Natural killer cell treated with Interleukin-12 subunit alpha and Interleukin-12 subunit beta and Interleukin-15 and Interleukin-18, amount 100 ng/mL, for 72 hours (primary cell): ENCODE results near the gene REN. TPM values are rescaled to one million over a fixed set of nuclear protein-coding genes. Genes with fewer than 3 reads are reported as not detected.

Source experiments
- ATAC-seq, 2 donors: fragments of 150-1000 bp; cut with Tn5 transposase in 1 of 2; sonication (Bioruptor Pico), chemical (Tn5 transposase) in 1 of 2; 2 replicates each; pipeline ENCODE4 v1.10.0; 2021
- DNase-seq: peaks from one replicate; pipeline ENCODE4 v3.0.0; 2022; ENCODE audit warnings: low spot score
- H3K27ac Mint-ChIP-seq, 2 donors: 1 replicate in 1 of 2; 2 replicates in 1 of 2; pipeline ENCODE4 v1.8.0; 2022; ENCODE audit warnings: mixed read lengths in 2 of 2, mild to moderate bottlenecking in 1 of 2, moderate library complexity in 1 of 2
- H3K27me3 Mint-ChIP-seq, 2 donors: 1 replicate in 1 of 2; 2 replicates in 1 of 2; pipeline ENCODE4 v1.8.0; 2022; ENCODE audit warnings: mixed read lengths in 2 of 2
- H3K36me3 Mint-ChIP-seq: one replicate; pipeline ENCODE4 v1.8.0; 2022; ENCODE audit warnings: mixed read lengths
- H3K4me1 Mint-ChIP-seq, 2 donors: 1 replicate in 1 of 2; 2 replicates in 1 of 2; pipeline ENCODE4 v1.8.0; 2022; ENCODE audit warnings: low read depth in 2 of 2, mixed read lengths in 2 of 2, mild to moderate bottlenecking in 1 of 2
- H3K4me3 Mint-ChIP-seq: one replicate; pipeline ENCODE4 v1.8.0; 2022; ENCODE audit warnings: mixed read lengths
- H3K9me3 Mint-ChIP-seq: 2 replicates; pipeline ENCODE4 v1.8.0; 2022; ENCODE audit warnings: mixed read lengths
- total RNA-seq, 2 donors: library from RNA; stranded (reverse); gene quantifications; one replicate each; pipeline ENCODE4 v1.2.3, GENCODE V29; 2022

REN gene
- total RNA-seq, 2 donors from 2014 or later, result not detected

DNA sequence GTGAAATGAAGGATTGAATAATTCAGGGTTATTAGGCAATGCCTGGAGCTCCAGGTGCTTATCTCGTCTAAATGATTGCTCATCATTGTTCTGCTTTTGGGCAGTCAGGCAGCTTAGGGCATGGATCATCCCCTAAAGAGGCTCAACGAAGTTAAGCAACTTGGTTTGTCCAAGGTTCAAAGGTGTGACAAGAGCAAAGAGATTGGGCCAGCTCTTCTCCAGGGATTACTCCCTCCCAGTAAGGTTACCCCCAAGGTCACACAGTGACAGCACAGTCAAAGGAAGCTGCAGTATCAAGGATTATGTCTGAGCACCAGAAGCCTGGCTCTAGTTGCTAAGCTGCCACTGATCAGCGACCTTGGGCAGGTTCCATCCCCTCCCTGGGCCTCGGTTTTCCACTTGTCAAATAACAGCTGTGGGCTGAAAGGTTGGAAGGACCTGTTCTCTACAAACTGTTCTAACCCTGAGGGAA, 21.1 kb downstream of the REN start:
- Mint-ChIP-seq H3K9me3 (no peaks in the 10 kb centered on the region), H3K27me3 (peaks cover 5 to 7% of the 10 kb centered on the region in 2 donors), H3K36me3 (no peaks in the 10 kb centered on the region), H3K4me1 (no peaks in the 10 kb centered on the region), H3K27ac (no peak overlapping the region), H3K4me3 (no peak overlapping the region)
- no peak for DNase-seq
- no peak for ATAC-seq

DNA sequence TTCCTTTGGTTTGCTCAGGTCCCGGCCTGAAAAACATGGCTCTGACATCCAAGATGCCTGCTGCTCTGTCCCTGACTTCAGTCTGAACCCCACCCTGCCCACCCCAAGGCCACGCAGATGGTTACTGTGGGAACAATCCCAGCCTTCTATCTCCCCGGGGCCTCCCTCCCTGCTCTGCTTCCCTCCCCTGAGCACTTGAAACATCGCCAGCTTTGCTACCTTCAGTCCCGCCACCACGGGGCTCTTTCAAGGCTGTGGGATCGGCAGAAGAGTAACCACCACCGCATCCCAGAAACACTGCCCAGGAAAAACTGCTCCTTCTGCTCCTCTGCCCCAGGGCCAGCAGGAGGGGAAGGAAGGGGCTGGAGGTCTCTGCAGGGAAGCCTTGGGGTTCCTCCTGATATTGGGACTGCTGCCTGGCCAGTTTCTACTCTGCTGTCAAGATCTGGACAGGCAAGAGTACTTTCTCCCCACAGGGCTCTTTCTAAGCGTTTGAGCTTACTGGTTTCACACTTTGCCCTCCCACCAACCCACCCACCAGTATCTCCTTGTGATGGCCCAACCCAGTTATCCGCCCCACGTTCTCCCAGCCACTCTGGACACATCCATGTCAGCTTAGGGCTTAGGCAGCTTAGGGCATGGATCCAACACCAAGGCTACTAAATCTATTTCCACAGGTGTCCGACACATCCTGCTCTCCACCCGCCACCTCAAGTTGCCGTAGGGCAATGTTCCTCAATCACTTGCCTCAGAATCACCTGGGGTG, 22.7 kb downstream of the REN start:
- H3K36me3 Mint-ChIP-seq, result no peaks in the 10 kb centered on the region
- no peaks in the 10 kb centered on the region for H3K4me1 Mint-ChIP-seq
- no peaks in the 10 kb centered on the region for H3K9me3 Mint-ChIP-seq
- H3K27ac Mint-ChIP-seq, result no peak overlapping the region
- ATAC-seq (no peak), DNase-seq (no peak)
- no peak overlapping the region for H3K4me3 Mint-ChIP-seq
- peaks cover 5 to 7% of the 10 kb centered on the region in 2 donors for H3K27me3 Mint-ChIP-seq

DNA sequence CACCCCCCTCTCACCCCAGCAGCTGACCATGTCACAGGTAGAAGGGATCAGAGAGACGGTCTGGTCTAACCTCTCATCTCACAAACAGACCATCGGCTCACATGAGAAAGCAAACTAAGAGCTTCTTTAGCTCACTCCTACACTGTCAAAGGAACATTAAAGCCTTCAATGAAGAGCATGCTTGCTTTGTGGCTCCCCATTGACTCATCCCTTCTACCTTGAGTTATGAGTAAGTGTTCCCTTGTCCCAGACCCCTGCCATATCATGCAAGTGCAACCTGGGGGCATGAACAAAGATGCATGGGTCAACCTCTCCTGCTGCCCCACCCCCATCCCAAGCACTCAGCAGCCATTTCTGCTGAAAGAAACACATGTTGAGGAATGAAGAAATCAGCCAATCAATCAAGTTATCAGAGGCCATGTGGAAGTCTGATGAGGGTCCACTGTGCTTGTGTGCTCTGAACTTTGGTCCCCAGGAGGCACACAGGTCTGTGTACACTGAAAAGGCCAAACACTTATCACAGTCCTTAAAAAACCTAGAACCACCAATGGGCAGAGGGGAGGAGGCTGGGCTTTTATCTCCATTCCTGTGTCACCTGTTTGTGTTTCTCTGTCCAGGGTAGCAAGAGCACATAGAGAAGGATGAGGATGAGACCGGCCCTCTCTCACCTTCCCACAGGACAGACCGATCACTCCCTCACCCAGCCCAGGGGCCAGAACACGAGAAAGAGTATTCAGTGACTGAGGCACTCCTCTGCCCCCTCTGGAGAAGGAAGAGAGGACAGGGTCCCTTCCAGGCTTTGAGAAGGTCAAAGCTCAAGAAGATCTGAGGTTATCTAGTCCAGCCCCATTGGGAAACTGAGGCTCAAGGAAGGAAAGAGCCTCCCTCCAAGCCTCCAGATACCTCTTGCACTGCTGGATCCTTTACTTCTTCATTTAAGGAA, 23.8 kb downstream of the REN start:
- Mint-ChIP-seq H3K27me3 (peaks cover 5 to 7% of the 10 kb centered on the region in 2 donors), H3K9me3 (no peaks in the 10 kb centered on the region), H3K27ac (no peak overlapping the region), H3K4me3 (no peak overlapping the region), H3K36me3 (no peaks in the 10 kb centered on the region), H3K4me1 (no peaks in the 10 kb centered on the region)
- no peak for ATAC-seq
- DNase-seq, result no peak

DNA sequence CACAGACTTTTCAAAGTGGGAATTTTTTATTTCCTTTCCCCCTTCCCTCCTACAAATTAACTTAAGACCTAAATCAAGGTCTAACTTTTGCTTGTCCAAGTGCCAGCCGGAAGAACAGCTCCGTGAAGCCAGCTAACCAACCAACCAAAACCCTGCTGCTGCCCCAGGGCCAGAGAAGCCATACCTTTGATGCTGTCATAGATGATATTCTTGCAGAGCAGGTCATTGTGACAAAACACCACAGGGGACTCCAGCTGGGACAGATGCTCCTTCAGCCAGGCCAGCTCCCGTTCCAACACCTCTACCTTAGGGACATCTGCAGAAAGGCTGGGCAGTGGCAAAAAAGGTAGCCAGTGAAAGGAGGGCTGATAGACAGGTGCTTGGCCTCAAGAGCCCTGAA, 25.0 kb downstream of the REN start:
- Mint-ChIP-seq H3K27me3 (peaks cover 5 to 7% of the 10 kb centered on the region in 2 donors), H3K4me1 (no peaks in the 10 kb centered on the region), H3K27ac (no peak overlapping the region), H3K36me3 (no peaks in the 10 kb centered on the region), H3K4me3 (no peak overlapping the region), H3K9me3 (no peaks in the 10 kb centered on the region)
- no peak for ATAC-seq
- DNase-seq, result no peak

DNA sequence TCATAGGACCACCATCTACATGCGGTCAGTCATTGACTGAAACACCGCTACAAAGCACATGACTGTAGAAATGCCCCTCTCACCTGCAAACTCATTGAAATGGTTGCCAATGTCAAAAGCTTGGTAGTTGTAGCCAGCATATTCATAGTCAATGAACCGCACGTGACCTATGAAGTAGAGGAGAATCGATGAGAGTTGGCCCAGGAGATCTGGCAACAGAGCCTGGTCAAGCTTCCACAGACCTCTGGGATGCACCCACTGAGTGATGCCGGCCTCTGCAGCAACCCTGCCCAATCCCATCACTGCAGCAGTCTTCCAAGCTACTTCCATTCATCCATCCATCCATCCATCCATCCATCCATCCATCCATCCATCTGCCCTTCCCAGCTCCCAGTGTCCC, 26.2 kb downstream of the REN start:
- DNase-seq (no peak), ATAC-seq (no peak)
- Mint-ChIP-seq H3K9me3 (no peaks in the 10 kb centered on the region), H3K4me1 (no peaks in the 10 kb centered on the region), H3K27me3 (peaks cover 5 to 6% of the 10 kb centered on the region in 2 donors), H3K27ac (no peak overlapping the region), H3K4me3 (no peak overlapping the region), H3K36me3 (no peaks in the 10 kb centered on the region)

DNA sequence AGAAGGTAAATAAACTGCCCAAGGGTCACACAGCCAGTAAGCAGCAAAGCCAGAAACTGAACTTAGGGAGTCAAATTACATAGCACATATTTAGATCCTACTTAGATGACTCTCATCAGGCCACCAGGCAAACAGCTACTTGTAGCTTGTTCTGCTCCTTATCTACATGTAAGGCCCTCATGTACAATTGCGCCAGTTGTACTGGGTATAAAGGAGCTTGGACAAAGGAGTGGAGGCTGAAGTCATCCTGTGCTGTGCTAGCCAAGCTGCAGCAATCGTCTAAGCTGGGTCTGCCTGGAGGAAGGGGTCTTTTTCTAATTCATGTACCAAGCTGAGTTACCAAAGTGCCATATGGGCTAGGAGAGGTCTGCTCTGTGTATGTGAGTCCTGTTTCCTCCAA, 27.0 kb downstream of the REN start:
- Mint-ChIP-seq H3K4me3 (no peak overlapping the region), H3K9me3 (no peaks in the 10 kb centered on the region), H3K27ac (no peak overlapping the region), H3K27me3 (no peaks in the 10 kb centered on the region), H3K36me3 (no peaks in the 10 kb centered on the region), H3K4me1 (no peaks in the 10 kb centered on the region)
- DNase-seq (no peak), ATAC-seq (no peak)

DNA sequence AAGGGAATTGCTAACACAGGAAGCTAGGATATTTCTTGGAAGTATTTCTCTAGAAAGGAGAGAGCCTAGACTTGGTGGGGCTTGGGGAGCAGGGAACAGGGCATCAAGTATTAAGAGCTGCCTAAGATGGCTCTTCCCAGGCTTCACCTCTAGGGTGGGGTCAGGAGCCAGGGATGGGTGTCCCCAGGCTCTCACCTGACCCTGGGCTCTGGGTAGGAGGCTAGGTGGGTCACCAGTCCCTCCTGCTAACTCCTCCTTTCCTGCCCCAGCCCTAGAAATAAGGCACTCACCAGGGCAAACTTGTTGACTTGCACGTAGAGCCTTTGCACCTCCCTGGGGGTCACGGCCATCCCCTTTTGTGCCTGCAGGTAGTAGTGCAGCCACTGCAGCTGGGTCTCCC, 29.3 kb downstream of the REN start:
- no peak for DNase-seq
- Mint-ChIP-seq H3K4me3 (no peak overlapping the region), H3K36me3 (no peaks in the 10 kb centered on the region), H3K27ac (no peak overlapping the region), H3K9me3 (no peaks in the 10 kb centered on the region), H3K4me1 (no peaks in the 10 kb centered on the region), H3K27me3 (no peaks in the 10 kb centered on the region)
- ATAC-seq, result no peak

DNA sequence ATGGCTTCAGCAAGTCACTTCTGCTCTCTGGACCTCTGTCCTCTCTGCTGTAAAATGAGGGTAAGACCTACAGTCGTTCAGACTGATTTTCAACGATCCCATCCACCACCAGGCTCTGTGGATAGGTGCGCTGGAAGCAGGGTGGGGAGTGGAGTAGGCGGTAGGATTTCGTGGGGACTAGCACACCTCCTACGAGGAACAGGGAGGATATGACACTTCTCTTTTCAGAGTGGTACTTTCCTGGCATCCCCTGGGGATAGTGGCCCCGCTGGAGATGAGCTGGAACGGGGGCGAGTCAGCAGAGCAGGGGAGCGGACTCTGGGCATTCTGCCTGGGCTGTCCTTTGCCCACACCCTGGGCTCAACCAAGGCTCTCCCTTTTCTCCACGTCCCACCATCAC, 32.0 kb downstream of the REN start:
- H3K27me3 Mint-ChIP-seq, result no peaks in the 10 kb centered on the region
- no peaks in the 10 kb centered on the region for H3K9me3 Mint-ChIP-seq
- ATAC-seq (no peak), DNase-seq (no peak)
- H3K27ac Mint-ChIP-seq, result no peak overlapping the region
- no peak overlapping the region for H3K4me3 Mint-ChIP-seq
- H3K36me3 Mint-ChIP-seq, result no peaks in the 10 kb centered on the region
- H3K4me1 Mint-ChIP-seq, result peaks cover 0 to 3% of the 10 kb centered on the region in 2 donors

DNA sequence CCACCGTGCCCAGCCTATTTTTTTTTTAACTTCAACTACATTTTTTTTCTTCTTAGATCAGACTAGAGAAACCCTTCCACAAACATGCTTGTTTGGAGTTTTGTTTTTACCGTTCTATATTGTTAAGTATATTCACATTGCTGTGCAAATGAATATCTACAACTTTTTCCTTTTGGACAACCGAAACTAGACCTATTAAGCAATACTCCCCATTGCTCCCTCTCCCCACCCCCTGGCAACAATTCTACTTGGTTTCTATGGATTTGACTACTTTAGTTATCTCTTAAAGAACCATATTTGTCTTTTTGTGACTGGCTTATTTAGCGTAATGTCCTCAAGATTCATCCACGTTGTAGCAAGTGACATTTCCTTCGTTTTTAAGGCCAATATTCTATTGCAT, 33.4 kb downstream of the REN start:
- H3K4me1 Mint-ChIP-seq, result peaks cover 9 to 12% of the 10 kb centered on the region in 2 donors

DNA sequence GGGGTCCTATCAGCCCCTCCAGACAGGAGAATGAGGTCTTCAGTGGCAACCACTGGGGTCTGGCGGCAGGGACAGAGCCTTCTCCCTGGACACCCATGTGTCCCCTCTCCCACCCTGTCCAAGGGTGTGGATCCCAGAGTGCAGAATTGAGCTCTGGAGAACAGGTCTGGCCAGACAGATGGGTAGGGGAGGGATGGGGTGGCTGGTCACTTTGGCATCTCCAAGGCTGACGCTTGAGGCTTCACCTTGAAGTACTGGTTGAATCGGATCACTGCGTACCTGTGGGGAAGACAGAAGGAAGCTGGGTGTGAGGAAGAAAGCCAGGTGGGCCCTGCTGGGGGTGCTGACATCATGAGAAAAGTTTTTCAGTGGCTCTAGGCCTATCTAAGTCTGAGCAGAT, 34.2 kb downstream of the REN start:
- H3K4me3 Mint-ChIP-seq, result no peak overlapping the region
- H3K36me3 Mint-ChIP-seq, result no peaks in the 10 kb centered on the region
- no peaks in the 10 kb centered on the region for H3K9me3 Mint-ChIP-seq
- DNase-seq, result no peak
- H3K4me1 Mint-ChIP-seq, result peaks cover 9 to 12% of the 10 kb centered on the region in 2 donors
- H3K27me3 Mint-ChIP-seq, result no peaks in the 10 kb centered on the region
- ATAC-seq, result no peak
- no peak overlapping the region for H3K27ac Mint-ChIP-seq

More for the DNA sequence above, 33.4 kb downstream of the REN start:
- Mint-ChIP-seq H3K27me3 (no peaks in the 10 kb centered on the region), H3K9me3 (no peaks in the 10 kb centered on the region), H3K27ac (no peak overlapping the region), H3K36me3 (no peaks in the 10 kb centered on the region), H3K4me3 (no peak overlapping the region)
- DNase-seq (no peak), ATAC-seq (no peak)

DNA sequence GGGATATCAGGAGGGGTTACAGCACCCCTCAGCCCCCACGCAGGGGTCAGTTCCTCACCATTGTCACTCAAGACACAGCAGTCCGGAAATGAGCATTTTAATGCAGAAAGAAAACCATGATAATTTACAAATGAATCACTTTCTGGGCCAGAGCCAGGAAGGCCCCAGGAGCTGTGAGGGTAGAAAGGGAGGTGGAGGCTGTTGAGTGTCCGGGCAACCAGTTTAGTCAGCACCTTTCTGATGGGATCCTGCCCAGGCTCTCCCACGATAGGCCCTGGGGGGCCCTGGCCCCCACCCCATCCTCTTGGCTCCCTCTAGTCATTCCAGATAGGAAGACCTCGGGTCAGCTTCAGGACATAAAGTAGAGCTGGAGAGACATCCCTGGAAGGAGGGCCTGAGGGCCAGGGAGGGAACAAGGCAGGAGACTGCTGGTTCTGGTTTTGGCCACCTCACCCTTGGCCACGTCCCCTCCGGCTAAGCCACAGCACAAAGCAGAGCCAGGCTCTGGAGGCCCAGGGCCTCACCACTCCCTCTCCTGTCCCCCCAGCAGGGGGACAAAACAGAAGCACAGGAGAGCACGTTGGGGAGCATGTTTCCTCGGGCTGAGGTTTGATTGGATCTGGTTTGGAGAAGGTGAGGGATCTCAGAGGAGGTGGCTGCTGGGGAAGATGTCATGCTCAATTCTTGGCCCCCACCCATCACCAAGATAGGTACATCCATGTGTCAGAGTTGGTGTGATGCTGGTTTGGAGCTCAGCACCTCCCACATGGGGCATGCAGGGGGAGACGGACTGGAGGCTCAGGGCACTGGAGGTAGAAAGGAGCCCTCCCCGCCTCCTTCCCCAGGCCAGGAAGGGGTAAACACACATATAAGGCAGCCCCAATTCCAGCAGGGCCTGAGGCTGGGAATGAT, 34.9 kb downstream of the REN start:
- H3K4me1 Mint-ChIP-seq, result peaks cover 9 to 12% of the 10 kb centered on the region in 2 donors
- H3K36me3 Mint-ChIP-seq, result no peaks in the 10 kb centered on the region
- DNase-seq, result no peak
- no peak for ATAC-seq
- H3K4me3 Mint-ChIP-seq, result no peak overlapping the region
- H3K9me3 Mint-ChIP-seq, result no peaks in the 10 kb centered on the region
- no peak overlapping the region for H3K27ac Mint-ChIP-seq
- H3K27me3 Mint-ChIP-seq, result no peaks in the 10 kb centered on the region

DNA sequence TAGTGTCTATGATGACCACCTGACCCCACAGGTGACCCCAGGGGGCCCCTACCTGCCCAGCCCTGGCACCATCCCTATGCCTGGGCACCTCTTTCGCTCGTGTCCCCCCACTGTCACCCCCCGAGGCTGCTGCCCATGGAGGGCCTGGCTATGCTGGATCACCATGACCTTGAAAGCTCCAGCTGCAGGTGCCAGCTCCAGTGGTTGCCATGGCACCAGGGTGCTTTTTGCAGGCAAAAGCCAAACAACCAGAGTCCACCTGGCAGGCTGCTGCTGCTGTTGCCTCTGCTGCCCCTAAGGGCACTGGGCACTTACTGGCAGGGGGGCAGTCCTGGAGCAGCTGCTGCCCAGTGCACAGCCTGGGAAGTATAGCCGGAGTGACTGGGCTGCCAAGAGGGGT, 36.0 kb downstream of the REN start:
- no peak for DNase-seq
- Mint-ChIP-seq H3K4me3 (no peak overlapping the region), H3K9me3 (no peaks in the 10 kb centered on the region), H3K36me3 (no peaks in the 10 kb centered on the region), H3K27ac (no peak overlapping the region), H3K27me3 (no peaks in the 10 kb centered on the region), H3K4me1 (peaks cover 9 to 12% of the 10 kb centered on the region in 2 donors)
- no peak for ATAC-seq
